Common myeloid progenitor, CD34-positive (primary cell): ENCODE results near the gene VTI1A.
A peak's percentile ranks its signal among the peaks of the same experiment; 100 is the strongest.

Source experiments
- CTCF ChIA-PET: fragments of 350-600 bp; sonication (Branson Sonifier 250); formaldehyde crosslinking; loops from one replicate; lab custom pipeline; 2021; ENCODE audit warnings: antibody characterized with exemption; lab: Charles Lee
- POLR2A ChIA-PET: fragments of 350-600 bp; sonication (Branson Sonifier 250); formaldehyde crosslinking; loops from one replicate; lab custom pipeline; 2021; ENCODE audit warnings: antibody characterized with exemption; lab: Charles Lee
- DNase-seq, 3 donors: peaks; one replicate each; pipeline versions ENCODE4 v3.0.0 to v3.0.0-alpha.2; 2013
- H3K27ac ChIP-seq, 2 experiments: 1 replicate in 1 of 2; 2 replicates in 1 of 2; pipeline ENCODE4 v1.7.0; 2013; ENCODE audit warnings: inconsistent platforms in 2 of 2, low read length in 2 of 2, mild to moderate bottlenecking in 2 of 2, low read depth in 1 of 2, moderate library complexity in 1 of 2; ENCODE audit not compliant: severe bottlenecking in 2 of 2, insufficient read depth in 1 of 2, poor library complexity in 1 of 2
- H3K27me3 ChIP-seq, 5 experiments: replicated peaks in 2 of 5; 1 replicate in 3 of 5; 2 replicates in 2 of 5; pipeline versions ENCODE4 v1.6.1 to v1.7.0; 2013; ENCODE audit warnings: low read length in 4 of 5, mild to moderate bottlenecking in 2 of 5, moderate library complexity in 2 of 5, inconsistent platforms in 1 of 5; ENCODE audit not compliant: insufficient read depth in 5 of 5, control insufficient read depth in 4 of 5
- H3K36me3 ChIP-seq, 4 experiments: 1 replicate in 2 of 4; 2 replicates in 2 of 4; pipeline versions ENCODE4 v1.6.1 to v1.7.0; 2013; ENCODE audit warnings: low read length in 3 of 4, control low read depth in 1 of 4, mild to moderate bottlenecking in 1 of 4; ENCODE audit not compliant: control insufficient read depth in 4 of 4, insufficient read depth in 4 of 4
- H3K4me1 ChIP-seq, 4 experiments: 1 replicate in 3 of 4; 2 replicates in 1 of 4; pipeline versions ENCODE4 v1.6.1 to v1.7.1; 2013; ENCODE audit warnings: low read length in 3 of 4, mild to moderate bottlenecking in 3 of 4, control low read depth in 1 of 4, inconsistent platforms in 1 of 4, moderate library complexity in 1 of 4; ENCODE audit not compliant: control insufficient read depth in 4 of 4, insufficient read depth in 4 of 4; ENCODE audit errors: control extremely low read depth in 1 of 4
- H3K4me3 ChIP-seq, 7 experiments: 1 replicate in 4 of 7; 2 replicates in 3 of 7; pipeline versions ENCODE4 v1.5.1 to v1.7.0; 2013; ENCODE audit warnings: mild to moderate bottlenecking in 7 of 7, low read length in 6 of 7, moderate library complexity in 6 of 7, inconsistent platforms in 2 of 7, low read depth in 2 of 7, control low read depth in 1 of 7; ENCODE audit not compliant: insufficient read depth in 4 of 7, control insufficient read depth in 1 of 7; ENCODE audit errors: extremely low read depth in 1 of 7
- H3K9me3 ChIP-seq, 5 experiments: 1 replicate in 4 of 5; 2 replicates in 1 of 5; pipeline versions ENCODE4 v1.6.1 to v1.7.1; 2013; ENCODE audit warnings: low read length in 4 of 5, mild to moderate bottlenecking in 2 of 5, inconsistent platforms in 1 of 5, low read depth in 1 of 5, moderate library complexity in 1 of 5; ENCODE audit not compliant: control insufficient read depth in 4 of 5, insufficient read depth in 2 of 5; ENCODE audit errors: control extremely low read depth in 1 of 5
- WGBS: methylation state at CpG from one replicate; pipeline ENCODE4 v1.1.5; 2013; ENCODE audit not compliant: insufficient coverage; 5-methylcytosine and 5-hydroxymethylcytosine counted together

VTI1A gene

GRCh38 chr10:112580267-112580666, 133.3 kb downstream of the VTI1A start:
- DNase-seq = no peak
- Histone ChIP-seq H3K4me1 (no peaks in the 10 kb centered on the region), H3K4me3 (no peak overlapping the region), H3K36me3 (peaks cover 0 to 3% (median 0%) of the 10 kb centered on the region in 4 experiments), H3K27ac (no peak overlapping the region), H3K9me3 (no peaks in the 10 kb centered on the region), H3K27me3 (no peaks in the 10 kb centered on the region)
- WGBS = no CpG with 5 or more reads among the region's 2 CpGs
- ChIA-PET POLR2A (no interaction called here), CTCF (no interaction called here)

DNA sequence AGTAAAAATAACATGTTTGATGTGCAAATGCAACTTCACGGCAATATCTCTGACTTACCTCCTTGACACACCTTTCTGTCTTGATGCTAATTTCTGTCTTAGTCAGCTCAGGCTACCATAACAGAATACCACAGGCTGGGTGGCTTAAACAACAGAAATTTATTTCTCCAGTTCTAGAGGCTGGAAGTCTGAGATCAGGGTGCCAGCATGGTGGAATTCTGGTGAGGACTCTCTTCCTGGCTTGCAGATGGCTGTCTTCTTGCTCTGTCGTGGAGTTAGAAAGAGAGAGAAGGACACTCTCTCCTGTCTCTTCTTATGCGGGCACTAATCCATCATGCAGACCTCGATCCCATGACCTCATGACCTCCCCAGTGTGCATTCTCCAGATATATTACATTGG, 134.9 kb downstream of the VTI1A start:
- peaks cover 0 to 3% (median 0%) of the 10 kb centered on the region in 4 experiments for H3K36me3 ChIP-seq
- DNase-seq = no peak
- POLR2A ChIA-PET = no interaction called here
- H3K27me3 ChIP-seq = no peaks in the 10 kb centered on the region
- peaks cover 0 to 6% (median 1%) of the 10 kb centered on the region in 4 experiments for H3K4me1 ChIP-seq
- no peak overlapping the region for H3K4me3 ChIP-seq
- 100% methylated on average over 2 of the region's 4 CpGs for WGBS
- no peaks in the 10 kb centered on the region for H3K9me3 ChIP-seq
- H3K27ac ChIP-seq = no peak overlapping the region
- CTCF ChIA-PET = interaction anchor here (1.4 kb wide), 1 partner anchor 24 kb away, joined by 4 read pairs; no protein-coding TSS in a partner anchor

- DNase-seq = no peak
- Histone ChIP-seq H3K27me3 (no peaks in the 10 kb centered on the region), H3K4me3 (no peak overlapping the region), H3K36me3 (peaks cover 0 to 3% (median 0%) of the 10 kb centered on the region in 4 experiments), H3K9me3 (no peaks in the 10 kb centered on the region), H3K4me1 (peaks cover 0 to 6% (median 1%) of the 10 kb centered on the region in 4 experiments), H3K27ac (no peak overlapping the region)
- 100% methylated on average over 5 of the region's 9 CpGs for WGBS
- ChIA-PET POLR2A (no interaction called here), CTCF (no interaction called here)
Observed at GRCh38 chr10:112583236-112583939, 136.4 kb downstream of the VTI1A start.

DNA sequence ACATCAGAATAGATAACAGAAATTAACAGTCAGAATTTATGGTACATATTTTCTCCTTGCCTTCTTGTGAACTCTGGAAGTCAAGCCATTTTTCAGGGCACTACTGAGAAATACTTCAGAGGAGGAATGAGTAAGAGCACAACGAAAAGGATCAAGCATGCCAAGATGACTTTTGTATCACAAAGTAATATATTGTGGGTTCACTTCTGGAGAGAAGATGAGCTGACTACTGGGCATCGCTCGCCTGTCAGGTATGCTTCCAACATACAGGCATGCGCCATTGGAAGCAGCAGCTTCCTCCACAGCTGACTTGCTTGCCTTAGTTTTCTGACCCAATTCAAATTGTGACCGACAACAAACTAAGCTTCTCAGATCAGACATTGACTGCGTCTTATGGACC, 137.3 kb downstream of the VTI1A start:
- Histone ChIP-seq H3K4me1 (peaks cover 0 to 6% (median 1%) of the 10 kb centered on the region in 4 experiments), H3K36me3 (peaks cover 0 to 3% (median 0%) of the 10 kb centered on the region in 4 experiments), H3K4me3 (no peak overlapping the region), H3K9me3 (no peaks in the 10 kb centered on the region), H3K27me3 (no peaks in the 10 kb centered on the region), H3K27ac (no peak overlapping the region)
- CTCF ChIA-PET = interaction anchor here (0.6 kb wide), 1 partner anchor 31 kb away, joined by 3 read pairs; no protein-coding TSS in a partner anchor
- DNase-seq = no peak
- POLR2A ChIA-PET = no interaction called here
- 96% methylated on average over 6 of the region's 6 CpGs for WGBS

DNA sequence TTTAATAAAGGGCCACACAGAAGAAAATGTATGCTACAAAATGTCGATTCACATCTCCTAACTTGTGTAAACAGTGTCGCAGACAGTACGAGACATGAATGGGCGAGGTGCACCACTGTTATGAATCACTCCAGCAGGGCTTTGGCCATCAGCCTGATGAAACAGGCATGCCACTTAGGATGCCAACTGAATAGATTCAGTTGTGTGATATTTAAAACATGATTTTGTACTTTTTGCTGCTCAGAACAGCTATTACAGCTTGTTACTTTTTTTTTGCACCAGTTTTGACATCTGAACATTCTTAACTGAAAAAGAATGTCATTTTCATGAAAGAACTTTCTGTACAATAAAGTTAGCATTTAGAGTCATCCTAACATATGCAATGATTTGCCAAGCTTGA, 138.1 kb downstream of the VTI1A start:
- Histone ChIP-seq H3K4me1 (peaks cover 0 to 6% (median 1%) of the 10 kb centered on the region in 4 experiments), H3K4me3 (no peak overlapping the region), H3K27ac (no peak overlapping the region), H3K27me3 (no peaks in the 10 kb centered on the region), H3K9me3 (no peaks in the 10 kb centered on the region), H3K36me3 (peaks cover 0 to 3% (median 0%) of the 10 kb centered on the region in 4 experiments)
- CTCF ChIA-PET = no interaction called here
- WGBS = 90% methylated on average over 4 of the region's 4 CpGs
- POLR2A ChIA-PET = no interaction called here
- DNase-seq = no peak

- H3K4me1 ChIP-seq = peaks cover 0 to 6% (median 1%) of the 10 kb centered on the region in 4 experiments
- peak in 1 of 3 donors; percentile 2 for DNase-seq
- peaks cover 0 to 3% (median 0%) of the 10 kb centered on the region in 4 experiments for H3K36me3 ChIP-seq
- H3K27ac ChIP-seq = no peak overlapping the region
- 100% methylated on average over 1 of the region's 5 CpGs for whole genome bisulfite sequencing
- ChIA-PET POLR2A (no interaction called here), CTCF (no interaction called here)
- no peaks in the 10 kb centered on the region for H3K9me3 ChIP-seq
- no peaks in the 10 kb centered on the region for H3K27me3 ChIP-seq
- H3K4me3 ChIP-seq = no peak overlapping the region
Observed at GRCh38 chr10:112585960-112586359, 138.9 kb downstream of the VTI1A start.

DNA sequence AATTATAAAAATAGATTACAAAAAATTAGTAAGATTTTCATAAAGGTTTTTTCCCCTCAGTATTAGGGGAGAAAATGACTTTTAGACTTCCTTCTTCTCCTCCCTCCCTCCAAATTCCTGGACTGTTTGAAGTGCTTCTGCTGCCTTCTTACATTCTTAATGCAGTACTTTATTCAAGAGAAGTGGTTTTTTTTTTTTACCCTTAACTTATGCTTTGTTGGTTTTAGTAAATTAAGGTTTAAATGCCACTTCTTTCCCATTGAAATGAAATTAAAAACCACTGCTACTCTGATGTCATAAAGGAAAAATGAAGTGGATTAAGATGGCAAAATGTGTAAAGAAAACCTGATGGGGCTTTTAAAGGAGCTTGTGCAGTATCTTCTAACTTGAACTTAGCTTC, 140.7 kb downstream of the VTI1A start:
- Histone ChIP-seq H3K27me3 (no peaks in the 10 kb centered on the region), H3K36me3 (peaks cover 0 to 3% (median 0%) of the 10 kb centered on the region in 4 experiments), H3K27ac (no peak overlapping the region), H3K4me1 (peaks cover 0 to 6% (median 1%) of the 10 kb centered on the region in 4 experiments), H3K4me3 (no peak overlapping the region), H3K9me3 (no peaks in the 10 kb centered on the region)
- DNase-seq = no peak
- ChIA-PET CTCF (no interaction called here), POLR2A (no interaction called here)
